Psoas muscle (tissue), 8 donors: ENCODE data around the gene TIRAP. TPM values are rescaled to one million over a fixed set of nuclear protein-coding genes. Genes with fewer than 3 reads are reported as not detected.

ENCODE experiments used
- ATAC-seq, 4 donors: fragments of 200-7000 bp; cut with Tn5 transposase; one replicate each; pipeline ENCODE4 v1.9.1; 2020; ENCODE audit warnings: moderate library complexity in 3 of 4, mild to moderate bottlenecking in 2 of 4
- DNase-seq, 2 donors: peaks; one replicate each; pipeline ENCODE4 v3.0.0-alpha.2; 2020
- H3K27ac ChIP-seq: fragments of 200-600 bp; one replicate; pipeline ENCODE4 v1.8.0; 2022
- H3K27me3 ChIP-seq, 3 donors: fragments of 200-600 bp in 1 of 3; one replicate each; pipeline versions ENCODE4 v1.6.1 to v1.8.0; 2013 to 2022; ENCODE audit warnings: low read length in 2 of 3, mild to moderate bottlenecking in 2 of 3, moderate library complexity in 1 of 3; ENCODE audit not compliant: insufficient read depth in 3 of 3
- H3K36me3 ChIP-seq, 2 donors: fragments of 200-600 bp in 1 of 2; one replicate each; pipeline versions ENCODE4 v1.6.1 to v1.8.0; 2013 to 2022; ENCODE audit warnings: low read depth in 1 of 2, mild to moderate bottlenecking in 1 of 2, moderate library complexity in 1 of 2; ENCODE audit not compliant: insufficient read depth in 1 of 2
- H3K4me1 ChIP-seq: fragments of 200-600 bp; one replicate; pipeline ENCODE4 v1.8.0; 2022
- H3K4me3 ChIP-seq: fragments of 200-600 bp; one replicate; pipeline ENCODE4 v1.8.0; 2022; ENCODE audit warnings: mild to moderate bottlenecking
- H3K9me3 ChIP-seq: fragments of 200-600 bp; one replicate; pipeline ENCODE4 v1.8.0; 2022
- CTCF ChIP-seq: fragments of 200-600 bp; IDR thresholded peaks from one replicate; pipeline ENCODE4 v1.8.0; 2022; ENCODE audit warnings: antibody characterized with exemption
- WGBS, 3 donors: extraction: QIAGEN DNeasy Blood & Tissue Kit; methylation state at CpG; one replicate each; pipeline versions ENCODE4 v1.1.6 to v1.1.7; 2013; 5-methylcytosine and 5-hydroxymethylcytosine counted together
- intact Hi-C, 2 donors: fragments of 100-400 bp; cut with DNase I; formaldehyde crosslinking; loops; one replicate each; pipeline versions ENCODE4 v1.11.0 to v1.14.2; 2022
- polyA plus RNA-seq, 3 donors: library from polyadenylated mRNA; stranded (reverse); fragments of 200-250 nt; gene quantifications; one replicate each; pipeline ENCODE4 v1.2.3, GENCODE V29; 2013
- total RNA-seq, 4 donors: library from RNA; stranded (reverse); fragmentation: NEBNext Ultra II Directional in 2 of 4; extraction: Animal tissue kit (Norgen Biotek cat#: 25700) in 2 of 4; gene quantifications; one replicate each; pipeline versions ENCODE4 v1.2.1 to v1.2.4, GENCODE V29; 2021 to 2023
- donor health status: healthy with polysubstance abuse.
- donor health status: DM: no; HTN: no; CAD: no; lungs with moderate emphysema.
- donor health status: Bipolar disorder and iron deficiency.
- donor health status: healthy.
- donor health status: DM: yes; HTN: yes; CAD: no.
- donor health status: DM: no; HTN: no; CAD: no.
- donor health status: DM: no; HTN: no; CAD: no.
- donor health status: DM: yes; HTN: yes; CAD: no.

The TIRAP gene
- total and polyA plus RNA-seq, 7 donors = 3.3 to 9.6 (median 6.0) TPM

- intact Hi-C loops = loop anchor here (2.0 to 10.0 kb wide), 3 partner anchors 53 to 169 kb away; no protein-coding TSS in a partner anchor
- Histone ChIP-seq H3K4me1 (peaks cover 23% of the 10 kb centered on the region), H3K36me3 (peaks cover 2 to 41% of the 10 kb centered on the region in 2 donors), H3K27me3 (no peaks in the 10 kb centered on the region), H3K9me3 (no peaks in the 10 kb centered on the region), H3K4me3 (no peak overlapping the region), H3K27ac (no peak overlapping the region)
- TF ChIP-seq CTCF = no peak
- DNase-seq (no peak), ATAC-seq (no peak)
- 91 to 95% (median 93%) methylated on average over 14 of the region's 14 CpGs for WGBS, 3 donors
Measured at GRCh38 chr11:126311401-126312291, 28.8 kb downstream of the TIRAP start.

DNA sequence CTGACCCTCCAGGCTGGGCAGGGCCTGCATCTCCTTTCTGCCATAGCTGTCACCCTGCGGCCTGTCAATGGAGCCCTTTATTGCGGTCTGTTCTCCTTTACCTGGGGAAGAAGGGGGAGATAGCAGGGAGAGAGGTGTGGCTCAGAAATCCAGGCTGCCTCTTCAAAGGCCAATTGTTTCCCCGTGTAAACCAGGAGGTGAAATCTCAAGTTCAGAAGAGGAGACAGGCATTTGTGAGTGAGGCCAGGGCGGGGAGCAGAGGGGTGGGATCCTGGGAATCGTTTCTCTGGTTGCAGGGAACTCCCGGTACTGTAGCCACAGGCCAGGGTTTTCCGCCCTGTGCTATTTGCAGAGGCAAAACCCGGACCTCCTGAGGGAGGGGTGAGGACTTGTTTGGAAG is 30.1 kb downstream of the TIRAP start:
- TF ChIP-seq CTCF = no peak
- no peak overlapping the region for H3K27ac ChIP-seq
- H3K4me3 ChIP-seq = no peak overlapping the region
- H3K4me1 ChIP-seq = peaks cover 21% of the 10 kb centered on the region
- no peaks in the 10 kb centered on the region for H3K27me3 ChIP-seq
- no peak for ATAC-seq
- intact Hi-C loops = loop anchor here (5.0 to 10.0 kb wide), 2 partner anchors 52 to 104 kb away; no protein-coding TSS in a partner anchor
- H3K36me3 ChIP-seq = peaks cover 2 to 29% of the 10 kb centered on the region in 2 donors
- DNase-seq = no peak
- 80 to 87% (median 81%) methylated on average over 8 of the region's 8 CpGs for WGBS, 3 donors
- H3K9me3 ChIP-seq = no peaks in the 10 kb centered on the region

DNA sequence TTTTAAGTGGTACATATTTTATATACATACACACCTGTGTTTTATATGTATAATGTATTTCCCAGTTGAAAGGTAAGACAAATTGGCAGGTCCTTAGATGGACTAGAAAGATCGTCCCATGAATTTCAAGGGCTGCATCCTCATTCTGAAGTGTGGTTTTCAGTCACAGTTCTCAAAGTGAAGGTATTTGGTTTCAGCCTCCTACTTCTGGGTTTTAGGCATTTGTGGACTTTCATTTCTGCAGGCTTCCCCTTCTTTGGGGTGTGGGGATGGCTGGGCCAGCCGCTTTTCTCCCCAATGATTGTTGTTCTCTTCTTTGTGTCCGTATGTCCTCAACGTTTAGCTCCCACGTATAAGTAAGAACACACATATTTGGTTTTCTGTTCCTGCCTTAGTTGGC is 30.9 kb downstream of the TIRAP start:
- peaks cover 2 to 29% of the 10 kb centered on the region in 2 donors for H3K36me3 ChIP-seq
- 90 to 95% (median 95%) methylated on average over 5 of the region's 5 CpGs for WGBS, 3 donors
- no peak overlapping the region for H3K27ac ChIP-seq
- DNase-seq (no peak), ATAC-seq (no peak)
- intact Hi-C loops = loop anchor here (5.0 to 10.0 kb wide), 2 partner anchors 51 to 103 kb away; no protein-coding TSS in a partner anchor
- no peaks in the 10 kb centered on the region for H3K9me3 ChIP-seq
- H3K4me3 ChIP-seq = no peak overlapping the region
- TF ChIP-seq CTCF = no peak
- H3K27me3 ChIP-seq = no peaks in the 10 kb centered on the region
- H3K4me1 ChIP-seq = peaks cover 20% of the 10 kb centered on the region

DNA sequence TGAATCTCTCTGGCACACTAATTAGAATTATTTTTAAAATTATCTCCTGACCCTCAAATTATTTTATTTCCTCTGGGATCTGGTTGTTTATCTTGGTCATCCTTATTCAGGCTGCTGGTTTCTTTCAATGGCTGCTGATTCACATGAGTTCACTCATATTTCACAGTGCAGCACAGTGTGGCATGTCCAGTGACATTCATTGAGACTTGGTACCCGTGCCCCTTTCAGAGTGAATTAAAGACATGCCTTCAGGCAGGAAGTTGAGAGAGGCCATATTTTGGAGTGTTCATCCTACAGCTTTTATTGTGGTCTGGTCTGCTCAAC is 34.5 kb downstream of the TIRAP start:
- peaks cover 22% of the 10 kb centered on the region for H3K4me1 ChIP-seq
- no peaks in the 10 kb centered on the region for H3K9me3 ChIP-seq
- H3K4me3 ChIP-seq = peak overlapping the region; percentile 14
- no peak for TF ChIP-seq CTCF
- 48 to 69% (median 58%) methylated on average over 1 of the region's 1 CpG for WGBS, 3 donors
- intact Hi-C loops = loop anchor here (5.0 to 10.0 kb wide), 2 partner anchors 35 to 47 kb away; no protein-coding TSS in a partner anchor
- peaks cover 2 to 16% of the 10 kb centered on the region in 2 donors for H3K36me3 ChIP-seq
- no peaks in the 10 kb centered on the region for H3K27me3 ChIP-seq
- H3K27ac ChIP-seq = peak overlapping the region; percentile 77
- no peak for DNase-seq
- no peak for ATAC-seq
